ENCODE data around the gene TOB1.
A peak's percentile ranks its signal among the peaks of the same experiment; 100 is the strongest.

TOB1 gene

DNA sequence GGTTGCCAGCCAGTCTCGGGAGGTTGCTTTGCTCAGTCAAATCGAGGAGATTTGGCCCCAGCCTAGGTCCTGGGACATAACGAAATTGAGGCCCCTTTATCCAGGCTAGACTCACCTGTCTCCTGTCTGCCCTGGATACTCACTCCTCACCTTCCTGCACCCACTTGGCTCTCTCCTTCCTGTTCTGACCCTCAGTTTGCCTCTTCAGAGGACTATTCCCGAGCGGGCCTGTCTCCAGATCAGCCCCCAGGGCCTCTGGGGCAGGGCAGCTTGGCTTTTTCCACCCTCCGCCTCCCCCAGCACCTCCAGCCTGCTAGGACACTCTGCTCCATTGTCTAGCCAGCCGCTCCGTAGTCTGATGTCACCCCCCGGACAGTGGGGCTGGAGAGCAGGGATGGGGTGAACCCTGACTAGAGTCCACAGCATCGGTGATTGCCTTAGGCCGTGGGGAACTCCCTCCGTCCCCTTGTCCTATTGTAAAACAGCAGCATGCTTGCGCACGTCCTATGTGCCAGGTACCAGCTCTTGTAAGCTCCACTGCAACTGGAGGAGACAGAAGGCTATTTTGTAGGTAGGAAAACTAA lies 21.9 kb downstream of the TOB1 start:
- no peak for DNase-seq

DNA sequence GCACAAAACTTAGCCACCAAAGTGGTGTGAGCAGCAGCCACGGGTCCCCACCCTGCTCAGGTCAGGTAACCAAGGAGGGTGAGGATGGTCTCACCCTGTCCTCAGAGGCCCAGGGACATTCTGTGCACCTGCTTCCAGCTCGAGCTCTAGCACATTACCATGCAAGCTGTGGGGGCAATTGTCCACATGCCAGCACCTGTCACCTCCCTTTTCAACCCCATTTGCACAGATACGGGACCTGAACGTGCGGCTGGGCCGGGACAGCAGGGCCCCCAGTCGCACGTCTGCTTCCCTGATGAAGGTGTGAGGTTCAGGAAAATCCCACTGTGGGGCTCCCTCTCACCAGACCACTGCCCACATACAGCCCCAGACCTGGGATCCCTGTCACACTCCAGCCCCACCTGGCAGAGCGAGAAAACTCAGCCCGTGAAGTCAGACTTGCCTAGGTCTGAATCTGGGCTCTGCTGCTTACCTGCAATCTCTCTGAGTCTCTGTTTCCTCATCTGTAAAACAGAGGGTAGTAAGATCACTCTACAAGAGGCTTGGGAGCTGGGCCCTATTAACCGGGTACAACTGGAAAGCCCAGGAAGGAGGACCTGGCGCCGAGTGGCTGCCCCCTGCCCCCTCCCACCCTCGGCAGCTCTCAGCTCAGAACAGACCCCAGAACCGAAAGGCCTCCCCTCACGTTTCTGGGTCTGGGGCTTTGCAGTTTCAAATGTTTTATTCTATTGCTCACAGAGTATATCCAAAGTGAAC lies 22.8 kb downstream of the TOB1 start:
- peak; percentile 10 for DNase-seq

DNA sequence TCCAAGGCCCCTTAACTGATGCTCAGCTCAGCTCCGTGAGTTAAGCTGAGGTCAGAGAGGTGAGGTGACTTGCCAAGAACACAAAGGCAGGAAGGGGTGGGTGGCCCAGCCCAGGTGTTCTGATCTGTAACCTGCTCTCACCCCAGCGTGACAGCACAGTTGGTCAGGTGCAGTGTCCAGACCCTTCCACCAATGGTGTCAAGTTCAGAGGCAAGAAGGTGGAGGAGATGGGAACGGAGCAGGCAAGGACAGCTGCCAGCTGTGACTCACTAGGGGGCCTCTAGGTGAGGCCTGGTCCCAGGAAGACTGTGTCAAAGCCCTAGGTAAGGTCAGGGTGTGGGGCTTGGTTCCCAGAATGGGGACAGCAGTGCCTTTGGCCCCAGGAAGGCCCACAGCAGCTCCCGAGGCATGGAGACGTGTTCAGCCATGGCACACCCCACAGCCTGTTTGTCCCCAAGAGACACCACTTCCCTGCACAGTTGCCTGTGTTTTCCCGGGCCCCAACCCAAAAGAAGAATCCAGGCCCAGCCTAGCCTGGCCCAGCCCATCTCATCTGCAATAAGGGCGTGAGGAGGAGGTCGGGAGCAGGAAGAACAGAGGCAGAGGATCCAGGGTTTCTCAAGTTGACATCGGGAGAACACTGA lies 23.5 kb downstream of the TOB1 start:
- peak; percentile 6 for DNase-seq

DNA sequence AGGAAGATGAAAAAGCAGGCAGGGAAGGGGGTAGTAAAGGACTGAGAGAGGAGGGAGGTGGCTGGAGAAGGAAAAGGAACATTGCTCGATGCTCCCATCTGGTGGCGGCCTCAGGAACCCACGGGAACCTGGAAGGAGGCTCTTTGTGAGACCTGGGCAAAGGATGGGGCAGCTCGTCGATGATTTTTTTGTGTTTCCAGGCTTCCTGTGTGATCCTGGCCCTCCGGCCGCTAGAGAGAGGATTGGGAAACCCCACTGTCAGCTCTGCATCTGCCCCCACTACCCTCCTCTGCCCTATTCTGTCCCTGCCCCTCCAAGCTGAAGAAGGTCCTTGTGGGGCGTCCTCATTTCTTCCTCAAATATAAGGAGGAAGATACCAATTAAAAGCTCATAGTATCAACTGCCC lies 24.2 kb downstream of the TOB1 start:
- DNase-seq: peak; percentile 78

DNA sequence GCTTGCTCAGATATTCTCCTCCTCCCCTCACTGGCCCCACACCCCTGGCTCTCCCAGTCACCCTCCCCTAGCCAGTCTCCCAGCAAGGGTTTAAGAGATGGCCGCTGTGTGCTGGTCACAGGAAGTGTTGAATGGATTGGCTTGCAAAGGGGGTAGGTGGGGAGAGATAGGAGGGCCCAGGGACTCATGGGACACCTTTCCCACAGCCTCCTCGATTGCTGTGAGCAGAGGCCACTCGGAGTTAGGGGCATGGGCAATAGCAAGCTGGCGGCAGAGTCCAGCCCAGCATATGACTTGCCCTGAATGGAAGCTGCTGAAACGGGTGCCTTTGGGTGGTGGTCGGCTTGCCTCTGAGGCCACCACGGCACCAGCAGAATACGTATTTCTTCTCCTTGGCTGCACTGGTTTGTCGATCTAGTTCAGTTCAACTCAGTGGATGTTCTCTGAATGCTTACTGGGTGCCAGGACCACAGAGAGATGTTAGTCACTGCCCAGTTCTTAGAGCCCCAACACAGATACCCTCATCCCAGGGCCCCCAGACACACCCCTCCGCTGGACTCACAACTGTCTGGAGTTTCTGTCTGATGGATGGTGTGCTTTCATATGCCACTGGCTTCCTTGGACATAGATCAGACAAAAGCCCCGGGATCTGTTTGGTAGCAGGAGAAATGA lies 24.7 kb downstream of the TOB1 start:
- DNase-seq: no peak

DNA sequence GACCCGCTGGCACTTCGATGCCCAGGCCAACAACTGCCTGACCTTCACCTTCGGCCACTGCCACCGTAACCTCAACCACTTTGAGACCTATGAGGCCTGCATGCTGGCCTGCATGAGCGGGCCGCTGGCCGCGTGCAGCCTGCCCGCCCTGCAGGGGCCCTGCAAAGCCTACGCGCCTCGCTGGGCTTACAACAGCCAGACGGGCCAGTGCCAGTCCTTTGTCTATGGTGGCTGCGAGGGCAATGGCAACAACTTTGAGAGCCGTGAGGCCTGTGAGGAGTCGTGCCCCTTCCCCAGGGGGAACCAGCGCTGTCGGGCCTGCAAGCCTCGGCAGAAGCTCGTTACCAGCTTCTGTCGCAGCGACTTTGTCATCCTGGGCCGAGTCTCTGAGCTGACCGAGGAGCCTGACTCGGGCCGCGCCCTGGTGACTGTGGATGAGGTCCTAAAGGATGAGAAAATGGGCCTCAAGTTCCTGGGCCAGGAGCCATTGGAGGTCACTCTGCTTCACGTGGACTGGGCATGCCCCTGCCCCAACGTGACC lies 25.8 kb downstream of the TOB1 start:
- no peak for DNase-seq

DNA sequence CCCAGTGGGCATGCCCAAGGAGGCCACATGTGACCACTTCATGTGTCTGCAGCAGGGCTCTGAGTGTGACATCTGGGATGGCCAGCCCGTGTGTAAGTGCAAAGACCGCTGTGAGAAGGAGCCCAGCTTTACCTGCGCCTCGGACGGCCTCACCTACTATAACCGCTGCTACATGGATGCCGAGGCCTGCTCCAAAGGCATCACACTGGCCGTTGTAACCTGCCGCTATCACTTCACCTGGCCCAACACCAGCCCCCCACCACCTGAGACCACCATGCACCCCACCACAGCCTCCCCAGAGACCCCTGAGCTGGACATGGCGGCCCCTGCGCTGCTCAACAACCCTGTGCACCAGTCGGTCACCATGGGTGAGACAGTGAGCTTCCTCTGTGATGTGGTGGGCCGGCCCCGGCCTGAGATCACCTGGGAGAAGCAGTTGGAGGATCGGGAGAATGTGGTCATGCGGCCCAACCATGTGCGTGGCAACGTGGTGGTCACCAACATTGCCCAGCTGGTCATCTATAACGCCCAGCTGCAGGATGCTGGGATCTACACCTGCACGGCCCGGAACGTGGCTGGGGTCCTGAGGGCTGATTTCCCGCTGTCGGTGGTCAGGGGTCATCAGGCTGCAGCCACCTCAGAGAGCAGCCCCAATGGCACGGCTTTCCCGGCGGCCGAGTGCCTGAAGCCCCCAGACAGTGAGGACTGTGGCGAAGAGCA lies 26.4 kb downstream of the TOB1 start:
- no peak for DNase-seq

DNA sequence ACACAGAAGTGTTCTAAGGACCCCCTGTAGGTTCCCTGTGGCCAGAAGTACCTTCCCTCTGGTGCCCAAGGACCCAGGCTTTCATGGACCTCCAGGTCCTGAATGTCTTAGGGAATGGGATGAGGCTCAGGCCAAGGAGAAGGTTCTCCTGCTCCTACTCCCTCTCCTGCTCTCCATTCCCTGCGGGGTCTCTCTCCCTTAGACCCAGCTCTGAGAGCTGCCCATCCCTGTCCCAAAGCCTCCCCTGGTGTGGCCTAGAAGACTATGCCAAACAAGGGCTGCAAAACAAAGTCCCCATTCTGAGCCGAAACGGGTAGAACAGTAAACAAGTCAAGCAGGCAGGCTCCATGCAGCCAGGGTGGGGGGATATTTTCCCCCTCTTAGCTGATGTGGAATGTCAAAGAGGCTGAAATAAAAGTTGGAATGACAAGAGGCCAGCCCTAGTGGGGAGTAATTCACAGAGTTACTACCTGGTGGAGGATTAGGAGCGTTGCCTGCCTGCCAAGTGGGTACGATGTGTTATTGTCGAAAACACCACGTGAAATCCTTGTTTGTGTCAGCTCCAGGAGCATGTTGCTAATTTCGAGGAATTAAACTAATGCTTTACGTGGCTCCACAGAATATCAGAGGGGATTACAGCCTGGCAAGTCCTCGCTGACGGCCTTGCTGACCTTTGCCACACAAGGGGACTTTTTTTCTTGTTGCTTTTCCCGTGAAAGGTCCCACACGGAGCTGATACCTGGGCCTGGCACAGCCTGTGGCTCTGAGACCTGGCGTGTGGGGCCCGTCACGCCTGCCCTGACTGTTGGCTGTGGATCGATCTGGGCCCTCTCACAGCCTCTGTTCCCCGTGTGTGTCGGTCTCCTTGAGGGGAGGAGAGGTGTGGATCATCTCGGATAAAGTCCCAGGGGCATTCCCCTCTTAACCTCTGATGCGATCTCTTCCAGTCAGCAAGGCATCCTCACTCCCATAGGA lies 27.9 kb downstream of the TOB1 start:
- DNase-seq: no peak

DNA sequence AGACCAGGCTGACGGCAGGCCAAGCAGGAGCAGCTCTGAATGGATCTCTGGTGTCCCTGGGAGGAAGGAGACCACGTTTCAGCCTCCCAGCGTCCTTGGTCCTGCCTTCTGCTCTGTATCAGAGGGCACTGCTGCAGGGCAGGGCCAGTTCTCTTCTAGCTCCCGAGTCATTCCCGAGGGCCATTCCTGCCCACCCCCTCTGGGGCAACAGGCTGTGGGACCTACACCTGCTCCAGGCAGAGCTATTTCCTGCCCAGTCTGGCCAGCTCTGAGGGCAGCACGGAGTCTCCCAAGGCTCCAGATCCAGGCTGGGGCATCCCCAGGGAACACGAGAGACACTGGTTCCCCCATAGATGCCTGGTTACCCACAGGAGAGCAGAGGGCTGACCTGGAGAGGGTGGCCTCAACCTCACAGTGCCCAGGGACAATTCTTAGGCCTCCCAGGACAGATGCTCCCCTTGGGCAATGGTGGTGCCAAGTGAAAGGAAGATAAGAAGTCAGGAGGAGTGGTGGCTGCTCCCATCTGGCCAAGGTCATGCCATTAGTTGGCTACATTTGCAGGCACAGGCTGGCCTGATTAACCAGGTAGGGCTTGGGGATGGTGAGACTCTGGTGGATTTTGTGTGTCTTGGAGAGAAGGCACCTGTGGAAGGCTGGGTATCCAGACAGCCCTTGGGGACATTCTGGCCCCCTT lies 28.7 kb downstream of the TOB1 start:
- no peak for DNase-seq

DNA sequence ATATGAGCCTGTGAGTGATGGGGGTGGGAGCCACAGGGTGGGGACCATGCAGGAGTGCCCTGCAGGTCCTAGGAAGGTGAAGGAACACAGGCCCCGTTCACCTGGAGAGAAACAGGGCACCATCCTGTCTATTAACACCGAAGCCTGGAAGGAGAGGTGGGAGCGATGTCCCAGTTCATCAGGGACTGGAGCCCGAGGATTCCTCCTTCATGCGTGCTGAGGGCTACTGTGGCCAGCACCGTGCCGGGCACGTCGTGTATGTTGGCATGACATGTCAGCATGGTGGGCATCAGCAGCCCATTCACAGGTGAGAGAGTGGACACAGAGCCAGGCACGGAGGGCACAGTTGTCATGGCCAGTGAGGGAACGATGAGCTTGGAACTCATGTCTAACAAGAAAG lies 29.3 kb downstream of the TOB1 start:
- DNase-seq: no peak

DNA sequence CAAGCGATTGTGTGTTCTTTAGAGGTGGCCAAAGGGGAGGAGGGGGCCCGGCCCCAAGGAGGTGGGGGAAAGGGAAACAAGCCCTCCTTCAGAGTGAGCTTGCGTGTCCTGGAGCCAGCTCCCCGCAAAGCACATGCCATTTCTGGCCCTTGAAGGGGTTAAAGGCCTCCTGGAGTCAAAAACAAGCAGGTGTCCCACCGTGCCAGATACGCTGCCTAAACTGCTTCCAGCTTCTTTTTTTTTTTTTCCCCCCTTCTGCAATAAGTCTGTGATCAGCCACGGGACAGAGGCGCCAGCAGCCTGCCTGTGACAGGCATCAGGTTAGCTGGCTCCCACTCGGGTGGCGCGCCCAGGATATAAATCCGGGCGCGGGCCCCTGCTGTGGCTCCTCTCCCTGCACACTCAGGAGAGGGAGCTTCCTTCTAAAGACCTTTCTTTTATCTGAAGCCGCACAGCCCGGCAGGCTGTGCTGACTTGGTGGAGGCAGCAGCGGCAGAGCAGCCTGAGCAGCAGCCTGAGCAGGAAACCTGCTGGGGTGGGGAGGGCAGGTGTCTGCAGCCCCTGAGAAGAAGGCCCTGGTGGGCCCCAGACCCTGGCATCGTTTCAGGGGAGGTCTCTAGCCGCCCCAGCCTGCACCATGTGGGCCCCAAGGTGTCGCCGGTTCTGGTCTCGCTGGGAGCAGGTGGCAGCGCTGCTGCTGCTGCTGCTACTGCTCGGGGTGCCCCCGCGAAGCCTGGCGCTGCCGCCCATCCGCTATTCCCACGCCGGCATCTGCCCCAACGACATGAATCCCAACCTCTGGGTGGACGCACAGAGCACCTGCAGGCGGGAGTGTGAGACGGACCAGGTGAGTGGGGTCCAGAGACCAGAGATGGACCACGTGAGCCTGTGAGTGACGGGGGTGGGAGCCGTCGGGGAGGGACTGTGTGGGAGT lies 30.6 kb downstream of the TOB1 start, which contains the start of gene WFIKKN2:
Gene WFIKKN2 (plus strand): TSS at position 286 of the 934 bp plus-strand sequence. CDS start 352 bp downstream, at position 638.
- no peak for DNase-seq

DNA sequence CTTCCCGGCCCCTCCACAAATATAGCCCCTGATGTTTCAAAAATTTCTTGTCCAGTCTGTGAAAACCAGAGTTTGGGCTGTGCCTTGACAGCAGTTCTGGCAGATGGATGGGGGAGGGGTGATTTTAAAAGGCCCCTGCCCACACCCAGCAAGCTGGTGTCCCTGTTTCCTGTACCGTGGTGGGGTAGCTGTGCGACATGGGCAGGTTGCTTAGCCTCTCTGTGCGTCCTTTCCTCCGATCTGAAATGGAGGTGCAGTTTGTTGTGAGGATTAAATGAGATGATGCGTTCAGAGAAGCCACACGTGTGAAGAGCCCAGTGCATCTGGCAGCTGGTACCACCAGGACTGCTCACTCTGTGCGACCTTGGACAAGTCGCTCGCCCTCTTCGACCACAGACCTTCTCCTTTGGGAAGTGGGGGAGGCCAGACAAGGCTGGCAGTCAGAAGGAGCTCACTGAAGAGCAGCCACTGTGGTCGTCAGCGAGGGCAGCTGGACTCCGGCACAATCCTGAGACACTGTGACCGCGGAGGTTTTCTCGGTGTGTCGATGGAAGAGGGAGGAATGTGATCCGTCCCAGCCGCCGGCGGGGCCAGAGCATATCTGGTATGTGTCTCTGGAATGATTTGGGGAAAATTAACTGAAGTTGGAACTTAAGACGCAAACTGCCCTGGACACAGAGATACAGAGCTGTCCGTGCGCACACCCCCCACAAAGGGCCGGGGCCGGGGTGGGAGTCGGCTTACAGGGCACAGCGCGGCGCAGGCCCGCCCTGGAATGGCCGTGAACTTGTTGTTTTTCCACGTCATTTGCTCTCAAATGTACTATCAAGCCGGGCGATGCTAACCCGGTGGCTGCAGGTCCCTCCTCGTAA lies 31.5 kb downstream of the TOB1 start:
- DNase-seq: no peak

DNA sequence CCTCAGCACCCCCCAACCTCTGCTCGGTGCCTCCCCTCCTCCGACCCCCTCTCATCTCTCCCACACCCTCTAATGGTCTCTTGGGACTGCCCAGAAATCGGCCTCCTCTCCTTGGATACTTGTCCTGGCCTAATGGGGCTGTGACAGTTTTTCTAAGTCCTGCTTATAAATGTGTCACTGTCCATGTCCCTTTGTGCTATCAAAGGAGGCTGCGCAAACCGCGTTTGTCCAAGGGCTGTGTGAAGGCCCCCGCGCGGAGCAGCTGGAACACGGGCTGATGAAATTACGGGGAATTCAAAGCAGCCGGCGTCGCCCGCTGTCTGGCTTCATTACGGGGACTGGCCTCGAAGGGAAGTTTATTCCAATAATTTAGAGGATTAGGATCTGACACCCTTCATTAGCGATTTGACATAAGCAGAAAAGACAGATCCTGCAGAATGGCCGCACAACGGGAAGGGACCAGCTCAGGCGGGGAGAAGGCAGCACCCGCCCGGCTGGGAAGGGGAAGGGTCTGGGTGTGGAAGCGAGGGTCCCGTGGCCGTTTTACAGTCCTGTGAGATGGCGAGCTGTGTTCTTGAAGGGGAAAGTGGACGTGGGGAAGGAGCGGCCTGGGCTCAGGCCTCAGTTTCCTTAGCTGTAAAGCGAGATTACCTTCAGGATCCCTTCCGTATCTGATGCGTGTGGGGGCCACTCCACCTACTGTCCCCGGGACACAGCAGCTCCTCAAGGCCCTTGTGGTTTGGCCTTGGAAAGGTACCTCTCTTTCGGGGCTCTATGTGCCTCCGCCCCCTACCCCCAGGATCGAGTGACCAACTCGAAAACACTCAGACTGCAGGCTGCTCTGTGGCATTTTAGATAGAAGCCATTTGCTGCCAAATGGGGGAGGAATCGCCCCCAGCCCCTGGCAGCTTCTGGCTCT lies 32.4 kb downstream of the TOB1 start:
- no peak for DNase-seq

DNA sequence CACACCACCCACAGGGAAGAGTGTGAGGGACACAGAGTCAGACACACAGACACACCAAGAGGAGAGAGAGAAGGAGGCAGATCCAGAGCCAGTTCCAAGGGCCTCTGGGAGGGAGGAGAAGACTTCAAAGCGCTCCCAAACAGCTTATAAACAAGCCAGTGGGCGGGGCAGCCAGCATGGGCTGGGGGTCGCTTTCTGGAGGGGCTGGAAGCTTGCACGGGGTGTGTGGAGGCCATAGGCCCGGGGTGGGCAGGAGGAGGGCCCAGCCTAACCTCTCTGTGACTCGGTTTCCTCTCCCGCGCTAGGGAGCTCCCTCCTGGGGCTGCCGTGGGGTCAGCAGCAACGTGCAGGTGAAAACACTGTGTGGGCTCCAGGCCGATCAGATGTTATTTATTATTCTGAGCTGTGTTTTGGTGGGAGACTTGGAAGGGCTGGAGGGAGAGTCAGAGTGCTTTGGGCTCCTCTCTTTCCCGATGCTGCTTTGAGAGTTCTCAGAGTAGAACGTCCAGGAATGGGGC lies 33.2 kb downstream of the TOB1 start:
- DNase-seq: no peak

DNA sequence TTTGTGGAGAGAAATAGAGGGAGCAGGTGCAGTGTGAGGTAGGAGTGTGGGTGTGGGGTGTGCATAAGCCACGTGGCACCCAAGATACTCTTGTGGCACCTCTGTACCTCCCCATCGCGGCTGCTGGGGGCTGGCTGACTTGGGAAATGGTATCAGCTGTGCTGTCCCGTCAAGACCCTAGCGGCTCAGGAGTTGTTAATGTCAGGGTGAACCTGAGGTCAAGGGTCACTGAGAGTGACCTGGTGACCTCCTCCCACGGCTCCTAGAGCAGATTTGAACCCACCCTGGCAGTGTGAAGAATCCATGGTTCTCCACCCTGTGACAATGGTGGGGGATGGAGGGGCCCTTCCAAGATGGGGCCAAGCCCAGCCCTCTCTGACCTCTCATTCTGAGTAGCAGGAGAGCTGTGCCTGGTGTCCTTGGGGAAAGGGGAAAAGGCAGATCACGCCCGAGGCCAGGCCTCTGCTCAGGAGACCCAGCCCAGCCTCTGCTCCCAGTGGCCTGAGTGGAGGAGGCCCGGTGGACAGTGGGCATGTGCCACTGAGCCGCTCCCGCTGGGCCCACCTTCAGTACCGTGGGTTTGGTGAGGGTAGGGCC lies 33.8 kb downstream of the TOB1 start:
- no peak for DNase-seq

DNA sequence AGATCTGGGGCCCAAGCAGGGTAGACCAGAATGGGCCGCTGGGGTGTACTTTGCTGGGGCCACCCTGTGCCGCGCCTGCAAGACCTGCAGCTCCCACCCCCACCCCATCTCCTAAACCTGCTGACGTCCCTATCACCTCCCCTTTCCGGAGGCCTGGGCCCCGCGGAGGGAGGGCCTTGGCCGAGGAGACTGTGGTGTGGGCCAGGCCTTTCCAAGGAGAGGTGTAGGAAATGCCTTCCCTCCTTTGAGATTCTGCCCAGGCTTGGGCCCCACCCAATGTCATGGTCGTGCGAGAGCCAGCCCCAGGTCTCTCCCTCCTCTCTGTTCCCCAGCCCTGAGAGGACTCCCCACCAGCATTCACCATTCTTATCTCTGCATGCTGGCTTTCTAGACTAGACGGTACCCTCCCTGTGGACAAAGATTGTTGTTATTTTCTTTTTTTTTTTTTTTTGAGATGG lies 34.7 kb downstream of the TOB1 start:
- no peak for DNase-seq

DNA sequence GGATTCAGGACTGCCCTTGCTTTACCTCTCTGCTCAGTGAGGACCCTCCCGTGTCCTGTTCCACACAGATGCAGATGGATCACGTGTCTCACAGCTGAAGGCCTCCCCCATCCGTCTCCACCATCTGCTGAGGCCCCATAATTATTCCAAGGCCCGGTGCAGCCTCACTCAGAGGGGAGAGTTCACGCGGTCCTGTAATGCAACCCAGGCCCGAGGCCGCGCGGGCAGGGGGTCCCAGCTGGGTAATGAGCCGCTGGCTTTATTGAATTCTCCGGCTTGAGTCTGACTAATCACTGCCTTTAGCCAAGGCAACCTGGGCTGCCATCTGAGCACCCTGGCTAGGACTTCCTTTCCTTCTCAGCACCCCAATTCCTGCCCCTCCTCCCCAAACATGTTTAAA lies 35.2 kb downstream of the TOB1 start:
- DNase-seq: no peak

All from stimulated activated CD8-positive, alpha-beta memory T cell treated with anti-CD3 and anti-CD28 coated beads, Interleukin-4, amount 100 ng/mL, for 48 hours (primary cell).